Measurements from ENCODE around the gene NUMB.
"Not testable (repeated sequence)": the region's sequence is repeated elsewhere in the genome, so short reads cannot be mapped to it uniquely, and the experiment has no call there.

Gene NUMB

GRCh38 chr14:73359445-73359844, 98.9 kb downstream of the NUMB start:
- DNase-seq (ENCODE audit: low read depth): no peak

- no peak for DNase-seq (ENCODE audit: low read depth)
Observed at GRCh38 chr14:73358187-73358586, 100.2 kb downstream of the NUMB start.

- DNase-seq (ENCODE audit: low read depth): not testable (repeated sequence)
Observed at GRCh38 chr14:73349091-73349490, 109.3 kb downstream of the NUMB start.

- DNase-seq (ENCODE audit: low read depth): no peak
Observed at GRCh38 chr14:73344319-73344718, 114.0 kb downstream of the NUMB start.

- no peak for DNase-seq (ENCODE audit: low read depth)
Observed at GRCh38 chr14:73342670-73343069, 115.7 kb downstream of the NUMB start.

GRCh38 chr14:73339846-73340595, 118.3 kb downstream of the NUMB start:
- no peak for DNase-seq (ENCODE audit: low read depth)

- DNase-seq (ENCODE audit: low read depth): no peak
Observed at GRCh38 chr14:73339206-73339605, 119.1 kb downstream of the NUMB start.

GRCh38 chr14:73338551-73338950, 119.8 kb downstream of the NUMB start:
- no peak for DNase-seq (ENCODE audit: low read depth)

- DNase-seq (ENCODE audit: low read depth): no peak
Observed at GRCh38 chr14:73333031-73333430, 125.3 kb downstream of the NUMB start.

- no peak for DNase-seq (ENCODE audit: low read depth)
Observed at GRCh38 chr14:73325630-73326299, 132.6 kb downstream of the NUMB start.

- DNase-seq (ENCODE audit: low read depth): no peak
Observed at GRCh38 chr14:73325063-73325462, 133.3 kb downstream of the NUMB start.

- DNase-seq (ENCODE audit: low read depth): no peak
Observed at GRCh38 chr14:73324533-73324932, 133.8 kb downstream of the NUMB start.

GRCh38 chr14:73323896-73324399, 134.4 kb downstream of the NUMB start:
- DNase-seq (ENCODE audit: low read depth): no peak

- no peak for DNase-seq (ENCODE audit: low read depth)
Observed at GRCh38 chr14:73313151-73313550, 145.2 kb downstream of the NUMB start.

- no peak for DNase-seq (ENCODE audit: low read depth)
Observed at GRCh38 chr14:73312687-73313086, 145.7 kb downstream of the NUMB start.

GRCh38 chr14:73311708-73312030, 146.7 kb downstream of the NUMB start:
- DNase-seq (ENCODE audit: low read depth): no peak

- DNase-seq (ENCODE audit: low read depth): not testable (repeated sequence)
Observed at GRCh38 chr14:73309207-73309606, 149.1 kb downstream of the NUMB start.

GRCh38 chr14:73307261-73307660, 151.1 kb downstream of the NUMB start:
- no peak for DNase-seq (ENCODE audit: low read depth)

- DNase-seq (ENCODE audit: low read depth): no peak
Observed at GRCh38 chr14:73305499-73305898, 152.8 kb downstream of the NUMB start.

GRCh38 chr14:73295198-73295796, 163.0 kb downstream of the NUMB start:
- no peak for DNase-seq (ENCODE audit: low read depth)

GRCh38 chr14:73293782-73294781, 164.3 kb downstream of the NUMB start:
- no peak for DNase-seq (ENCODE audit: low read depth)

GRCh38 chr14:73290279-73290678, 168.1 kb downstream of the NUMB start:
- DNase-seq (ENCODE audit: low read depth): no peak

Data from T follicular helper cell (primary cell).